GM11168 (cell line): ENCODE results near the gene CFAP20DC.

Experiments
- in situ Hi-C: fragments of 300-500 bp; cut with MboI; formaldehyde crosslinking; loops from one replicate; pipeline ENCODE4 v1.12.0; 2022; ENCODE audit warnings: low sequenced_read_pairs; ENCODE audit not compliant: unreplicated experiment

CFAP20DC gene

DNA sequence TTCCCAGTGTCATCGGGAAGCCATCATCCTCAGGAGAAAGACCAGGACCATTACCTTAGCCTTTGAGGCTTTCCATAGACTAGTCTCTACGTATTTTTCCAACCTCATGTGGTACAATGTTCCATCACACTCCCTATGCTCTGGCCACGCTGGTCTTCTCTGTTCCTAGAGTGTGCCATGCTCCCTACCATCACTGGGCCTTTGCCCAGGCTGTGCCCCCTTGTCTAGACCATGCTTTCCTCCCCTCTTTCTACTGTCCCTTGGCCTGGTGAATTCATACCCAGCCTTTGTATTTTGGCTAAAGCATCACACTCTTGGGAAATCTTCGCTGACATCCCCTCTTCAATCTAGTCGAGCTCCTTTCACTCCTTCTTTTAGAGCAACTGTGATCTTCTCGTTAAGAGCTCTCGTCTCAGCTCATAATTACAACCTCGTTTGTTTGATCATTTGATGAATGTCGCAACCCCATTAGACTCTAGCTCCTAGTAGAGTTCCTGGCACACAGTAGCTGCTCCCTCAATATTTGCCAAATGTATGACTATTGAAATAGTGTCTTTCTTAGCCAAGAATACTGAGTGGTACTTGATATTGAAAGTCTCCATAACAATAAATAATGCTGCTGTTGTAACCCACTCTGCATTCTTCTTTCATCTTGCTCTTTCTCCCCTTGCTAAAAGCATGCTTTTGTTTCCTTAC, 283.1 kb downstream of the CFAP20DC start:
- in situ Hi-C loops: no loop called here

- in situ Hi-C loops: no loop called here
These were observed 294.7 kb downstream of the CFAP20DC start for GRCh38 chr3:58755150-58755549.

- in situ Hi-C loops: no loop called here
These were observed 295.8 kb downstream of the CFAP20DC start for GRCh38 chr3:58754074-58754473.

DNA sequence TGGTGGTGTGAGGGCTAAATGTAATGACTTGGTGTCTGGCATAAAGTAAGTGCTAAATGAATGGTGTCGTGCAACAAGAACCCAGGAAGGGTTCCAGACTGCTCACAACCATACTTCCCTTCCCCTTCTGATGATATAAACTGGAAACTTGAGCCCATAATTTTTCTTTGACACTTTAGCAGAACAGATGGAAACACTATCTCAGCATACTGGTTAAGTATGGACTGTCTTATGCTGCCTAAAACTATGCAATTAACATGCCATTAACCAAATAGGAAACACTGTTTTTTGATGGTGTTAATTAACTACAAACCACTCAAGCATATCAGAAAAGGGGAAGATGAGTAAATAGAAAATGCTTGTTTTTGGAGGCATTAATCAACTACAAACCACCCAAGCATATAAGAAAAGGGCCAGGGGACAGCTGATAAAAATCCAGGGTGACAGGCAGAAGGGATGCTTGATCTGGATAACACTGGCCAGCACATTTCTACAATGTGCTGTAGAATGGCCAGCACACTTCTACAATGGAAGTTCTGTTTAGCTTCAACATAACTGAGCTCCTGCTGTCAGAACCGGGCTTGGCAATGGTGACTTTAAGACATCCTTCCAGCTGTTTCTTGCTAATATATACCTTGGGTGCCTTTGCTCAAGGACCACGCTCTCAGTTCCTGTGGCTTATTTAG, 297.8 kb downstream of the CFAP20DC start:
- in situ Hi-C loops: no loop called here

DNA sequence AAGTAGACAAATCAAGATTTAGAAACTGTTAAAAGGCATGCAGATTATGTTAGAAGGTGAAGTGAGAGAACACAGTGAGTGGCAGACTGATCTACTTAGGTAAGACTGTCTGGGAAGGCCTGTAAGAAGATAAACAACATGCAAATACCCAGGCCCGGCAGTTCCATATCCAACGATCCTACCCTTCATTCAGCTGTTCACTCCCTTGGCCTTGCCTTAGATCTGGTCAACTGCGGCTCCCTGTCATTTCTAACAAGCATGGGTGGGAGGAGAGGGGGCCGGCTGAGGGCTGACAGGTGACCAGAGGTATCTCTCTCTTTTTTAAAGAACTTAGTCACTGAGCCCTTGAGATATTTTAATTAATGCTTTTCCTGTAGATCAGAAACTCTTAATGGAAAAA, 298.6 kb downstream of the CFAP20DC start:
- in situ Hi-C loops: no loop called here

GRCh38 chr3:58749948-58750347, 299.9 kb downstream of the CFAP20DC start:
- in situ Hi-C loops: no loop called here

DNA sequence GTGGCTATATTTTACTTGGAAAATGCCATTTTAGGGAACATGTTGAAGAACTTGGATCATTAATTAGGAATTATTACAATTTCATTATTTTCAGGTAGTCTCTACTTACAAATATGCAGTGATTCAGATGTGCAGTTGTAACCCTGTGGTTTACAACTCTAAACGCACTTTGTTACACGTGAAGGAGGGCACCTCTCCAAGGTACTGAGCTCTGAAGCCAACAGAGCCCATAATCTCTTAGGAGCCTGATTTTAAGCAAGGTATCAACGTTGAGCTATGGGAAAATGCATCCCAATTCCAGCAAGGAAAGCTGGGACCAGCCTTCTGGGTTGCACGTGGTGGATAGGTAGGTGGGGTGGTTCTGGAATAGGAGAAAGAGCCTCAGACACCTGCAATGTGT, 301.8 kb downstream of the CFAP20DC start:
- in situ Hi-C loops: no loop called here

DNA sequence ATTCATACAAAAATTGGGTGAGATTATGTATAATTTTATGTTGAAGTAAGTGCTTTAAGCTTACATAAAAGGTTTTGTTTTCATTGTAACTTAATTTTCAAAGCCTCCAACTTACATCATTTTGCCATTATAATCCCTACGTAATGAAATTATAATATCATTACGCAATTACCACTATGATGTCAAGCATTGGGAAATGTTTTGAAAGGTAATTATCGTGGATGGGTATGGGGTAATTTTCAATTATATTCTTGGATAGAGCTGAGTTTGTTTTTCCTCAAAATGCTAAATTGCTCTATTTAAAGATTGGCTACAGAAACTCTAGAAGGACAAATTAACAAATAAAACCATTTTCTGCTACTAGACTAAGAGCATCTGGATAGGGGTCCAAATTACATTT, 303.1 kb downstream of the CFAP20DC start:
- in situ Hi-C loops: no loop called here

GRCh38 chr3:58743296-58743695, 306.5 kb downstream of the CFAP20DC start:
- in situ Hi-C loops: no loop called here

DNA sequence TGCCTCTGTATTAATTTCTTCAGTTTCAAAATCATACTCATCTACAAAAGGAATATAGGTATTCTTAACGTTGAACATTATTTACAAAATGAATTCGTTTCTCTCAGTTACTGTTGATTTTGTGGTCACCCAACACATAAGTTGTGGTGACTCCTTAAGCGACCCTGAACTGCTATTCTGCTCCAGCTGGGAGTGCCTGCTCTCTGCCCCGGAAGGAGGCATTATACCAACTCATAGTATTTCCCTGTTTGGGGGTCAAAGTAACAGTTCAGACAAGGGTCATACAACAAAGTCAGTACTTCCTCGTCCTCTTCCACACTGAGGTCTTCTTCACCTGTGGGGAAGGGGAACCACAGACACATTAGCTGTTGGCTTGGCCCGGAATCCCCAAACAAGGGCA, 307.6 kb downstream of the CFAP20DC start:
- in situ Hi-C loops: no loop called here

- in situ Hi-C loops: no loop called here
These were observed 312.2 kb downstream of the CFAP20DC start for GRCh38 chr3:58737644-58738043.

GRCh38 chr3:58731673-58732072, 318.2 kb downstream of the CFAP20DC start:
- in situ Hi-C loops: no loop called here

- in situ Hi-C loops: no loop called here
These were observed 321.1 kb downstream of the CFAP20DC start for GRCh38 chr3:58728723-58729122.

DNA sequence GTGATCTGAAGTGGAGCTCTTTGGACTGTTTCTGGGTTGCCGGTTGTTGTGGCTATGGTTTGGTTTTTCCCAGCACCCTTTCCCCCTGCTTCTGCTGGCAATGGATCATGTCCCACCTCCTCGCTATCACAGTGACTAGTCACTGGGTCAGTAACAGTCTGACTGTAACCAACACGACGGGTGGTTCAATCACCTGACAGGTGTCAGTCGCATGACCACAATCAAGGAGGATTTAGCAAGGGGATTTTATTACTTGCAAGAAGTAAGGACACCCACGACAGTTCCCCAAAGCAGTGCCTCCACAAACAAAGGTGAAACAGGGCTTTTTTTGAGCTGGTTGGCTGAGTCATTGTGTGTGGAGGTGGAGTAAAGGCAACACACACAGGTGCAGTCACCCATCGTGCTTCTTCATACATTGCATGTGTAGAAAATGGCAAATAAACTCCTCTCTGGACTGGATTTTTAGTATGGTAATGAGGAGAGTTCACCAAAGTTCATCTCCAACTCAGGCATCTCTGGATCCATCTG, 324.4 kb downstream of the CFAP20DC start:
- in situ Hi-C loops: no loop called here

DNA sequence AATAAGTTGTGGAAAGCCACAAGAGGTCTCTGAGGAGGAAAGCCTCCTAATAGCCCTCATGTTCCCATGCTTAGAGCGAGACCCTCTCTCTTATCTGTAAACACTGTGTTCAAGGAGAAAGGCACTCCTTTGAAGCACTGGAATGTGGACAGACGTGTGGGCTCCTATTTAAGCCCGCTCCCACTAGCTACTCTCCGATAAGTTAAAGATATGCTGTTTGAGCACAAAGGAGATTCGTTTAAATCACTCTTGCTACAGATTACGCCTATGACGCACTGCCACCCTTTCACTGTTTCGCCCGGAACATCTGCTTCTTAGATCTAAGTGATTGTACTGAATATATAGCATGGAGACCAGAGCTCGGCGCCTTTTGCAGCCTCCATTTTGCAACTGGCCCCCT, 325.5 kb downstream of the CFAP20DC start:
- in situ Hi-C loops: no loop called here

- in situ Hi-C loops: no loop called here
These were observed 326.7 kb downstream of the CFAP20DC start for GRCh38 chr3:58723173-58723572.

- in situ Hi-C loops: no loop called here
These were observed 327.3 kb downstream of the CFAP20DC start for GRCh38 chr3:58722561-58722960.

- in situ Hi-C loops: no loop called here
These were observed 329.3 kb downstream of the CFAP20DC start for GRCh38 chr3:58720526-58720925.

- in situ Hi-C loops: no loop called here
These were observed 330.1 kb downstream of the CFAP20DC start for GRCh38 chr3:58719684-58720083.

DNA sequence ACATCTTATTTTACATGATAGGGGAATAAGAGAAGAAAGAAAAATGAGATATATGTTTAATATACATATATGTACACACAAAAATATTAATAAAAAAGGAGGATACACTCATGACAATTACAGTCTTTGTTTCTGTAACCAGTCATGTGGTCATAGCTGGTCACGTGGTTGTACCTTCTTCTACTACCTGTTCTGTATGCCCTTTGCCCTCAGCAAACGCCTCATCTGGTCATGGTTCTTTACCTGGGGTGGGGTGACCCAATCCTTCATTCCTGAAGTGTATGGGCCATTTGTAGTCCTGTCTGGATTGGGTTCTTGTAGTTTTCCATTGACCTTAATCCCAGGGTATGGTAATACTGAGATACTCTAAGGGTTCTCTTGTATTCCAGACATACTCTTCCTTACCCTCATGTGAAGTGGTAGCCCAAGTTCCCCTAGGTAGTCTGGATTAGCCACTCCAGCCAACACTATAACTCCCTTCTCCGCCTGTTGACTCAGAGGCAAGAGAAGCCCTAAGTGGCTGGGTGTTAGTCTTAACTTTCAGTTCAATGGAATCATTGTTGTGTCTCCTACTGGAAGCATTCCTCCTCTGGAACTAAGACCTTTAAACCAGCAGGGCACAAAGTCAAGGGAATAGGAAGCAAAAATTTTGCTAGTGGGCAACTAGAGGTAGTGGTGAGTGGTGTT, 336.0 kb downstream of the CFAP20DC start:
- in situ Hi-C loops: no loop called here

DNA sequence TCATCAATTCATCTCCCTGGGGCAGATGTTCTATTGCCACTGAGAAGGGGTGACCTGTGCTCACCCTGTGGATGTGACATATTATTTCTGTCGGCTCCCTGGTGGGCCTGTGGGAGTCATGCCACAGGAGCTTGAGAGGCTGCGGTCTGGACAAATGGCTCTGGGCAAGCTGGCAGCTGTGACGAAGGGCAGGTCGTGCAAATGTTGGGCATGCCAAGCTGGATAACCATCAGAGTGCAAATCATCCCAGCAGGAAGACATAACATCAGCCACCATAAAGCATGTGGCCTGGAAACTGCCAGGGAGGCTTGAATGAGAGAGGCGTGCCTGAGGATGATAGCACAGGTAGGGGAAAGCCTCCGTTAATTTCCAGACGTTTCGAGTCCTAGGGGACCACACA, 338.0 kb downstream of the CFAP20DC start:
- in situ Hi-C loops: no loop called here
